HL-60/S4 treated with retinoic acid at 250 ng/mL for 4 days and 3 days (cell line): ENCODE measurements around the gene PDE6D.
"Not testable (repeated sequence)": the region's sequence is repeated elsewhere in the genome, so short reads cannot be mapped to it uniquely, and the experiment has no call there.

Experiments
- in situ Hi-C: fragments of 300-500 bp; cut with MboI; formaldehyde crosslinking; loops from 2 replicates; pipeline ENCODE4 v1.7.0; 2022; ENCODE audit warnings: low sequenced_read_pairs

PDE6D gene

GRCh38 chr2:231720987-231721966 lies 59.8 kb downstream of the PDE6D start:
- in situ Hi-C loops, result no loop called here

- in situ Hi-C loops, result no loop called here
Measured at GRCh38 chr2:231720292-231720986, 60.6 kb downstream of the PDE6D start.

GRCh38 chr2:231718799-231719198 lies 62.3 kb downstream of the PDE6D start:
- in situ Hi-C loops, result no loop called here

- in situ Hi-C loops, result no loop called here
Measured at GRCh38 chr2:231717281-231718171, 63.6 kb downstream of the PDE6D start.

GRCh38 chr2:231716666-231717280 lies 64.3 kb downstream of the PDE6D start:
- in situ Hi-C loops, result no loop called here

- in situ Hi-C loops, result no loop called here
Measured at GRCh38 chr2:231715988-231716616, 65.0 kb downstream of the PDE6D start.

GRCh38 chr2:231715499-231715837 lies 65.6 kb downstream of the PDE6D start:
- in situ Hi-C loops, result no loop called here

GRCh38 chr2:231714639-231715498 lies 66.2 kb downstream of the PDE6D start:
- in situ Hi-C loops, result no loop called here

GRCh38 chr2:231713730-231714638 lies 67.1 kb downstream of the PDE6D start:
- in situ Hi-C loops, result no loop called here

- in situ Hi-C loops, result not testable (repeated sequence)
Measured at GRCh38 chr2:231713406-231713729, 67.7 kb downstream of the PDE6D start.

- in situ Hi-C loops, result not testable (repeated sequence)
Measured at GRCh38 chr2:231712451-231713021, 68.5 kb downstream of the PDE6D start.

- in situ Hi-C loops, result no loop called here
Measured at GRCh38 chr2:231711677-231712450, 69.2 kb downstream of the PDE6D start.

- in situ Hi-C loops, result no loop called here
Measured at GRCh38 chr2:231710799-231711676, 70.0 kb downstream of the PDE6D start.

GRCh38 chr2:231709981-231710798 lies 70.9 kb downstream of the PDE6D start:
- in situ Hi-C loops, result no loop called here

- in situ Hi-C loops, result no loop called here
Measured at GRCh38 chr2:231709636-231709980, 71.5 kb downstream of the PDE6D start.
